IMR-90 (cell line): ENCODE results near the gene PGBD1. TPM values are rescaled to one million over a fixed set of nuclear protein-coding genes. Genes with fewer than 3 reads are reported as not detected.

ENCODE experiments used
- ATAC-seq: fragments of 200-7000 bp; cut with Tn5 transposase; 2 replicates; pipeline ENCODE4 v1.9.1; 2020; ENCODE audit warnings: low read depth, mild to moderate bottlenecking, moderate library complexity
- BruUV-seq: library from RNA; stranded (reverse); fragments of 400-500 nt; replicated peaks from 2 replicates; lab custom pipeline; 2021; lab: Mats Ljungman, UMichigan
- CTCF ChIA-PET: fragments of 300-600 bp; formaldehyde crosslinking; extraction: SDS; loops from one replicate; lab custom pipeline; 2021; ENCODE audit warnings: antibody characterized with exemption; lab: Yijun Ruan, JAX
- POLR2A ChIA-PET: fragments of 300-600 bp; sonication (Branson Sonifier 250); formaldehyde crosslinking; loops from one replicate; lab custom pipeline; 2022; ENCODE audit warnings: antibody characterized with exemption; ENCODE audit not compliant: unreplicated experiment; lab: Charles Lee
- DNase-seq: peaks from one replicate; pipeline ENCODE4 v3.0.0; 2013
- H2AFZ ChIP-seq: replicated peaks from 2 replicates; pipeline ENCODE3; 2013; ENCODE audit warnings: low read length, mild to moderate bottlenecking; ENCODE audit not compliant: poor library complexity
- H2AK5ac ChIP-seq: 2 replicates; pipeline ENCODE4 v1.6.1; 2013; ENCODE audit warnings: low read depth, low read length, inconsistent platforms
- H2AK9ac ChIP-seq: replicated peaks from 2 replicates; pipeline ENCODE3; 2013; ENCODE audit warnings: mild to moderate bottlenecking, low read depth, low read length, moderate library complexity; ENCODE audit not compliant: poor library complexity
- H2BK120ac ChIP-seq: 2 replicates; pipeline ENCODE4 v1.6.1; 2013; ENCODE audit warnings: low read depth, low read length, inconsistent platforms
- H2BK15ac ChIP-seq: 3 replicates; pipeline ENCODE4 v1.6.1; 2013; ENCODE audit warnings: low read depth, low read length, inconsistent platforms
- H2BK20ac ChIP-seq: 2 replicates; pipeline ENCODE4 v1.6.1; 2013; ENCODE audit warnings: low read depth, mild to moderate bottlenecking, inconsistent platforms, low read length, moderate library complexity
- H2BK5ac ChIP-seq: 2 replicates; pipeline ENCODE4 v1.6.1; 2013; ENCODE audit warnings: mild to moderate bottlenecking, low read depth, low read length, inconsistent platforms; ENCODE audit not compliant: poor library complexity, severe bottlenecking
- H3K14ac ChIP-seq: replicated peaks from 2 replicates; pipeline ENCODE4 v1.6.1; 2013; ENCODE audit warnings: low read depth, low read length, inconsistent platforms
- H3K18ac ChIP-seq: 2 replicates; pipeline ENCODE4 v1.6.1; 2013; ENCODE audit warnings: low read depth, low read length, control low read depth
- H3K23ac ChIP-seq: 2 replicates; pipeline ENCODE4 v1.6.1; 2013; ENCODE audit warnings: low read depth, low read length, inconsistent platforms
- H3K27ac ChIP-seq: 2 replicates; pipeline ENCODE4 v1.5.1; 2013; ENCODE audit warnings: mild to moderate bottlenecking, control low read depth, low read length; ENCODE audit not compliant: insufficient read depth
- H3K27me3 ChIP-seq: 2 replicates; pipeline ENCODE4 v1.6.1; 2013; ENCODE audit warnings: low read length; ENCODE audit not compliant: control insufficient read depth, insufficient read depth
- H3K36me3 ChIP-seq: 2 replicates; pipeline ENCODE4 v1.6.1; 2013; ENCODE audit warnings: low read length, mixed read lengths; ENCODE audit not compliant: control insufficient read depth, insufficient read depth
- H3K4ac ChIP-seq: 2 replicates; pipeline ENCODE4 v1.6.1; 2013; ENCODE audit warnings: low read depth, low read length, inconsistent platforms
- H3K4me1 ChIP-seq: 2 replicates; pipeline ENCODE4 v1.6.1; 2013; ENCODE audit warnings: low read length, mixed read lengths; ENCODE audit not compliant: control insufficient read depth, insufficient read depth
- H3K4me2 ChIP-seq: 2 replicates; pipeline ENCODE4 v1.6.1; 2013; ENCODE audit warnings: low read depth, mild to moderate bottlenecking, control low read depth, low read length, moderate library complexity
- H3K4me3 ChIP-seq: 2 replicates; pipeline ENCODE4 v1.5.1; 2013; ENCODE audit warnings: low read depth, mild to moderate bottlenecking, control low read depth, low read length, moderate library complexity; ENCODE audit not compliant: insufficient read depth
- H3K56ac ChIP-seq: 2 replicates; pipeline ENCODE4 v1.6.1; 2013; ENCODE audit warnings: low read length, inconsistent platforms; ENCODE audit not compliant: insufficient read depth; ENCODE audit errors: extremely low read depth
- H3K79me1 ChIP-seq, 2 experiments: 2 replicates each; pipeline ENCODE4 v1.6.1; 2013; ENCODE audit warnings: low read length in 2 of 2, inconsistent platforms in 1 of 2, low read depth in 1 of 2
- H3K9ac ChIP-seq: 2 replicates; pipeline ENCODE4 v1.6.1; 2013; ENCODE audit warnings: low read depth, low read length, control low read depth
- H3K9me1 ChIP-seq: 2 replicates; pipeline ENCODE4 v1.6.1; 2013; ENCODE audit warnings: low read length, inconsistent platforms; ENCODE audit not compliant: insufficient read depth
- H3K9me3 ChIP-seq: 2 replicates; pipeline ENCODE4 v1.6.1; 2013; ENCODE audit warnings: low read length; ENCODE audit not compliant: control insufficient read depth, insufficient read depth
- H4K20me1 ChIP-seq: 2 replicates; pipeline ENCODE4 v1.6.1; 2013; ENCODE audit warnings: low read length, inconsistent platforms; ENCODE audit not compliant: insufficient read depth
- H4K5ac ChIP-seq: 2 replicates; pipeline ENCODE4 v1.6.1; 2013; ENCODE audit warnings: mild to moderate bottlenecking, low read depth, low read length, control low read depth
- H4K8ac ChIP-seq, 2 experiments: 2 replicates each; pipeline ENCODE4 v1.6.1; 2013; ENCODE audit warnings: low read depth in 2 of 2, low read length in 2 of 2, control low read depth in 1 of 2, inconsistent platforms in 1 of 2
- H4K91ac ChIP-seq: 2 replicates; pipeline ENCODE4 v1.6.1; 2013; ENCODE audit warnings: low read depth, low read length, inconsistent platforms; ENCODE audit not compliant: insufficient read depth
- CEBPB ChIP-seq: IDR thresholded peaks from 2 replicates; pipeline ENCODE4 v1.6.1; 2012; ENCODE audit warnings: low read depth, low read length, improper control_type of control experiment
- POLR2A ChIP-seq: IDR thresholded peaks from 2 replicates; pipeline ENCODE4 v1.6.1; 2012; ENCODE audit warnings: mild to moderate bottlenecking, low read depth, low read length
- RAD21 ChIP-seq: IDR thresholded peaks from 2 replicates; pipeline ENCODE4 v1.6.1; 2012; ENCODE audit warnings: low read length, improper control_type of control experiment
- dilution Hi-C: fragments of 300-500 bp; cut with HindIII; formaldehyde crosslinking; loops from one replicate; pipeline ENCODE4 v1.14.3; 2018; ENCODE audit warnings: low sequenced_read_pairs; ENCODE audit not compliant: unreplicated experiment
- in situ Hi-C: fragments of 300-500 bp; cut with MboI; formaldehyde crosslinking; loops from 3 replicates; pipeline ENCODE4 v1.14.3; 2019; ENCODE audit warnings: low sequenced_read_pairs, inconsistent platforms, mixed read lengths
- intact Hi-C: fragments of 100-400 bp; cut with micrococcal nuclease; formaldehyde crosslinking; loops from 2 replicates; pipeline ENCODE4 v1.10.0; 2022
- polyA plus RNA-seq, 3 experiments: library from polyadenylated mRNA; depleted of rRNA; stranded (reverse); fragments of >200 nt; gene quantifications; 2 replicates each; pipeline ENCODE4 v1.2.3, GENCODE V29; 2012; ENCODE audit warnings: low replicate concordance in 1 of 3
- total RNA-seq: library from RNA; depleted of rRNA; stranded (reverse); fragments of >200 nt; gene quantifications from 2 replicates; pipeline ENCODE4 v1.2.3, GENCODE V29; 2012
- TF ChIP-seq, protein P1 (sequence below): fragments of 150-350 bp; IDR thresholded peaks from 2 replicates; pipeline ENCODE4 v1.6.1; 2017; ENCODE audit warnings: mild to moderate bottlenecking, antibody characterized with exemption, low read length, low read depth

Gene PGBD1
- total and polyA plus RNA-seq, 2 of the 4 experiments (the other 2 are of a cell fraction) = 3.9 to 6.3 TPM

DNA sequence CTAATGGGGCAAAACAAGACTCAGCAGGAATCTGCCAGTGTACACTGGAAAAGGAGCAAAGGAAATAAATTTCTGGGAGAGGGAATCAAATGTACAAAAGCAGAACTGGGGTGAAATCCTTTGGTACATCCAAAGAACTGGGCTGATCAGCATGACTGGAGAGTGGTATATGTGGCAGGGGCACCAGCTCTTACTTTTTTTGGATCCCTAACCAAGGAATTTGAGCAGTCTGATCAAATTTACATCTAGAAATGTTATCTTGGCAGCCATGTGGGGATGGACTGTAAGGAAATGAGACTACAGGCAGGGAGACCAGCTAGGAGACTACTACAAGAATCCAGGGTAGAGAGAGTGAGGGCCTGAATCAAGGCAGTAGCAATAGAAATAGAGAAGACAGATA is 55.7 kb downstream of the PGBD1 start:
- Histone ChIP-seq H3K4me2 (peak overlapping the region; percentile 97), H3K18ac (no peak overlapping the region), H2AK9ac (no peak overlapping the region), H2BK15ac (no peak overlapping the region), H3K36me3 (no peaks in the 10 kb centered on the region), H3K4me1 (peaks cover 2% of the 10 kb centered on the region; the same call in 1 of the 2 replicates), H3K27ac (peak overlapping the region; percentile 20; the same call in 1 of the 2 replicates), H3K56ac (no peak overlapping the region), H4K5ac (peak overlapping the region; percentile 84; the same call in 1 of the 2 replicates), H3K79me1 (peaks cover 0 to 11% of the 10 kb centered on the region in 2 experiments; a peak in 2 of 4 replicates), H3K23ac (no peak overlapping the region; the same call in 1 of the 2 replicates), H4K8ac (peak overlapping the region; percentile 54 to 92; a peak in 3 of 4 replicates), H3K14ac (no peak overlapping the region), H3K9ac (no peak overlapping the region; the same call in none of the 2 replicates), H3K9me3 (no peaks in the 10 kb centered on the region), H4K91ac (no peak overlapping the region), H3K27me3 (no peaks in the 10 kb centered on the region), H4K20me1 (no peaks in the 10 kb centered on the region), H3K9me1 (no peaks in the 10 kb centered on the region), H3K4me3 (peak overlapping the region; percentile 63; the same call in 1 of the 2 replicates), H3K4ac (peak overlapping the region; percentile 91; the same call in 1 of the 2 replicates), H2AFZ (no peak overlapping the region), H2AK5ac (no peak overlapping the region), H2BK20ac (no peak overlapping the region), H2BK5ac (peak overlapping the region; percentile 88), H2BK120ac (no peak overlapping the region)
- intact Hi-C loops = loop anchor here (5.0 kb wide), 2 partner anchors 70 to 255 kb away; partner anchors contain the start of genes ZNF165 and ZSCAN26
- in situ Hi-C loops = no loop called here
- BruUV-seq = no TSS peak
- TF ChIP-seq POLR2A (no peak), RAD21 (no peak), CEBPB (no peak)
- TF ChIP-seq, protein P1, sequence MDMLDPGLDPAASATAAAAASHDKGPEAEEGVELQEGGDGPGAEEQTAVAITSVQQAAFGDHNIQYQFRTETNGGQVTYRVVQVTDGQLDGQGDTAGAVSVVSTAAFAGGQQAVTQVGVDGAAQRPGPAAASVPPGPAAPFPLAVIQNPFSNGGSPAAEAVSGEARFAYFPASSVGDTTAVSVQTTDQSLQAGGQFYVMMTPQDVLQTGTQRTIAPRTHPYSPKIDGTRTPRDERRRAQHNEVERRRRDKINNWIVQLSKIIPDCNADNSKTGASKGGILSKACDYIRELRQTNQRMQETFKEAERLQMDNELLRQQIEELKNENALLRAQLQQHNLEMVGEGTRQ = no peak
- no peak for ATAC-seq
- ChIA-PET CTCF (interaction anchor here (2.1 kb wide), 1 partner anchor 19 kb away, joined by 9 read pairs; no protein-coding TSS in a partner anchor), POLR2A (no interaction called here)
- DNase-seq = no peak
- dilution Hi-C loops = no loop called here
